Astrocyte of the cerebellum (primary cell): ENCODE data around the gene CEP57.
A peak's percentile ranks its signal among the peaks of the same experiment; 100 is the strongest.
"Not testable (repeated sequence)": the region's sequence is repeated elsewhere in the genome, so short reads cannot be mapped to it uniquely, and the experiment has no call there.

Experiments used
- DNase-seq: peaks from one replicate; pipeline ENCODE4 v3.0.0-alpha.2; 2011; ENCODE audit warnings: low read depth
- H3K4me3 ChIP-seq: 2 replicates; pipeline ENCODE4 v1.5.1; 2011; ENCODE audit warnings: mild to moderate bottlenecking, low read depth, low read length, moderate library complexity
- CTCF ChIP-seq: IDR thresholded peaks from 2 replicates; pipeline ENCODE4 v1.5.1; 2012; ENCODE audit warnings: low read length, low read depth, moderate library complexity, mild to moderate bottlenecking; ENCODE audit errors: missing control alignments
- in situ Hi-C: cut with HindIII; loops from 2 replicates; pipeline ENCODE4 v1.10.0; 2017; ENCODE audit warnings: low sequenced_read_pairs

Gene CEP57

GRCh38 chr11:95845167-95845566, 54.9 kb downstream of the CEP57 start:
- in situ Hi-C loops = loop anchor here (25.0 kb wide), 1 partner anchor 542 kb away; the partner anchor contains the start of genes CCDC82 and JRKL
- no peak overlapping the region for H3K4me3 ChIP-seq
- TF ChIP-seq CTCF = no peak
- no peak for DNase-seq

GRCh38 chr11:95849087-95849825, 59.0 kb downstream of the CEP57 start:
- DNase-seq = peak; percentile 83
- peak; percentile 60 for TF ChIP-seq CTCF
- no peak overlapping the region for H3K4me3 ChIP-seq
- in situ Hi-C loops = loop anchor here (25.0 kb wide), 1 partner anchor 538 kb away; the partner anchor contains the start of genes CCDC82 and JRKL

- no peak for TF ChIP-seq CTCF
- DNase-seq = no peak
- in situ Hi-C loops = no loop called here
- H3K4me3 ChIP-seq = no peak overlapping the region
These were observed 59.8 kb downstream of the CEP57 start for GRCh38 chr11:95850137-95850536.

GRCh38 chr11:95853138-95853537, 62.8 kb downstream of the CEP57 start:
- DNase-seq = no peak
- no peak overlapping the region for H3K4me3 ChIP-seq
- in situ Hi-C loops = no loop called here
- no peak for TF ChIP-seq CTCF

GRCh38 chr11:95853862-95854261, 63.6 kb downstream of the CEP57 start:
- no peak overlapping the region for H3K4me3 ChIP-seq
- TF ChIP-seq CTCF = no peak
- DNase-seq = no peak
- in situ Hi-C loops = no loop called here

- H3K4me3 ChIP-seq, in situ Hi-C loops, DNase-seq: not testable (repeated sequence)
These were observed 64.1 kb downstream of the CEP57 start for GRCh38 chr11:95854362-95854761.

GRCh38 chr11:95860024-95860423, 69.7 kb downstream of the CEP57 start:
- DNase-seq, H3K4me3 ChIP-seq, in situ Hi-C loops: not testable (repeated sequence)
